Dendritic cell treated with granulocyte-macrophage colony-stimulating factor and Interleukin-4, amounts not matched to agents 40 ng/mL and 50 ng/mL, for 4 days (primary cell): Measurements from ENCODE around the gene WDR27.
"Not testable (repeated sequence)": the region's sequence is repeated elsewhere in the genome, so short reads cannot be mapped to it uniquely, and the experiment has no call there.

Source experiments
- H3K27ac Mint-ChIP-seq: one replicate; pipeline ENCODE4 v1.8.0; 2022; ENCODE audit warnings: mild to moderate bottlenecking, mixed read lengths
- H3K27me3 Mint-ChIP-seq: one replicate; pipeline ENCODE4 v1.8.0; 2022; ENCODE audit warnings: mild to moderate bottlenecking, mixed read lengths
- H3K36me3 Mint-ChIP-seq: one replicate; pipeline ENCODE4 v1.8.0; 2022; ENCODE audit warnings: low read depth, mixed read lengths
- H3K4me1 Mint-ChIP-seq: one replicate; pipeline ENCODE4 v1.8.0; 2022; ENCODE audit warnings: low read depth, mixed read lengths
- H3K4me3 Mint-ChIP-seq: one replicate; pipeline ENCODE4 v1.8.0; 2022; ENCODE audit warnings: mild to moderate bottlenecking, moderate library complexity, mixed read lengths
- H3K9me3 Mint-ChIP-seq: one replicate; pipeline ENCODE4 v1.8.0; 2022; ENCODE audit warnings: mixed read lengths
- intact Hi-C: fragments of 100-400 bp; cut with micrococcal nuclease; formaldehyde crosslinking; loops from one replicate; pipeline ENCODE4 v1.15.0; 2022

WDR27 gene

DNA sequence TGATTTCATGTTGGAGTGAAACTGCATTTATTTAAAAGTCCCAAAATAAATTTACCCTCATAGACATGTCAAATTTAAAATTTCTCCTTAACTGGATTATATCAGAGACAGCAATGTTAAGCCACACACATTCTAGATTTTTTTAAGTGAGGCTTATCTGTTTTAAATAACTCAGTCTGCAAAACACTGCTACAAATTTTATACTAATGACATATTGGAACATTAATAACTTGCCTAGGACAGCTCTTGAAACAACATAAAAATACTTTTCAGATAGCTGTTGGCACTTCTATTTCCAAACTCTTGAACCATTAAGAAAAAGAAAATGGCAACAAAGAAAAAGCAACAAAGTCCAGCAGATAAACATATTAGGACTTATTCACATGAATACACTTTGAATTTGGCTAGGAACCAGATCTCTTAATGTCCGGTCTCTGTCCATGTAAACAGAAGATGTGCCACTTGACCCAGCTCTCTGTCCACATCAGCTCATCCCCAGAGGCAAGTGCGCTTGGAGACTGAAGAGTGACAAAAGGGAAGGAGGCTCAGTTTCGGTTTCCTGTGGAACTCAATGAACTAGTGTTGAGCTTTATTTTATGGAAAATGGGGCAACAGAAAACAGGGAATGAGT, 228.9 kb downstream of the WDR27 start:
- no peak overlapping the region for H3K4me3 Mint-ChIP-seq
- peaks cover 60% of the 10 kb centered on the region for H3K9me3 Mint-ChIP-seq
- intact Hi-C loops = no loop called here
- H3K27me3 Mint-ChIP-seq = no peaks in the 10 kb centered on the region
- H3K36me3 Mint-ChIP-seq = no peaks in the 10 kb centered on the region
- no peaks in the 10 kb centered on the region for H3K4me1 Mint-ChIP-seq
- H3K27ac Mint-ChIP-seq = no peak overlapping the region

- Mint-ChIP-seq H3K27ac (no peak overlapping the region), H3K27me3 (no peaks in the 10 kb centered on the region), H3K4me1 (no peaks in the 10 kb centered on the region), H3K4me3 (no peak overlapping the region), H3K36me3 (no peaks in the 10 kb centered on the region), H3K9me3 (peaks cover 71% of the 10 kb centered on the region)
- intact Hi-C loops = no loop called here
Measured at GRCh38 chr6:169470790-169471189, 231.0 kb downstream of the WDR27 start.

DNA sequence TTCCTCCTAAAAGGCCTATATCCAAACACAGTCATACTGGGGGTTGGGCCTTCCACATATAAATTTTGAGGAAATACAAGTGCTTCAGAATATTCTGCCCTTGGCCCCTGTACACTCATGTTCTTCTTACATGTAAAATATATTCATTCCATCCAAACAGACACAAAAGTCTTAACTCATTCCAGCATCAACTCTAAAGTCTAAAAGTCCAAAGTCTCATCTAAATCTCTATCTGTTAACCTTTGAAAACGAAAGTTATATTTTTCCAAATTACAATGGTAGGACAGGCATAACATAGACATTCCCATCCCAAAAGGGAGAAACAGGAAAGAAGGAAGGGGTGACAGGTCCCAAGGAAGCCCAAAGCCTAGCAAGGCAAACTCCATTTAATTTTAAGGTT, 232.8 kb downstream of the WDR27 start:
- no peak overlapping the region for H3K4me3 Mint-ChIP-seq
- intact Hi-C loops = no loop called here
- peaks cover 68% of the 10 kb centered on the region for H3K9me3 Mint-ChIP-seq
- no peak overlapping the region for H3K27ac Mint-ChIP-seq
- H3K4me1 Mint-ChIP-seq = no peaks in the 10 kb centered on the region
- no peaks in the 10 kb centered on the region for H3K36me3 Mint-ChIP-seq
- H3K27me3 Mint-ChIP-seq = no peaks in the 10 kb centered on the region

DNA sequence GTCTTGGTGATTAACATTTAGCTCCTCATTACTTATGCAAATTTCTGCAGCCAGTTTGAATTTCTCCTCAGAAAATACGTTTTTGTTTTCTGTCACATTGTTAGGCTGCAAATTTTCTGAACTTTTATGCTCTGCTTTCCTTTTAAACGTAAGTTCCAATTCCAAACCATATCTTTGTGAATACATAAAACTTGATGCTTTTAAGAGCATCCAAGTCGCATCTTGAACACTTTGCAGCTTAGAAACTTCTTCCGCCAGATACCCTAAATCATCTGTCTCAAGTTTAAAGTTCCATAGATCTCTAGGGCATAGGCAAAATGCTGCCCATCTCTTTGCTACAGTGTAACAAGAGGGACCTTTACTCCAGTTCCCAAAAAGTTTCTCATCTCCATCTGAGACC, 234.1 kb downstream of the WDR27 start:
- H3K4me1 Mint-ChIP-seq, H3K4me3 Mint-ChIP-seq, H3K27me3 Mint-ChIP-seq, intact Hi-C loops, H3K36me3 Mint-ChIP-seq, H3K27ac Mint-ChIP-seq: not testable (repeated sequence)
- peaks cover 64% of the 10 kb centered on the region for H3K9me3 Mint-ChIP-seq

GRCh38 chr6:169466256-169466655, 235.6 kb downstream of the WDR27 start:
- intact Hi-C loops, H3K4me3 Mint-ChIP-seq: not testable (repeated sequence)
- peaks cover 78% of the 10 kb centered on the region for H3K9me3 Mint-ChIP-seq

GRCh38 chr6:169457762-169458161, 244.1 kb downstream of the WDR27 start:
- Mint-ChIP-seq H3K27ac (no peak overlapping the region), H3K4me3 (no peak overlapping the region), H3K4me1 (no peaks in the 10 kb centered on the region), H3K36me3 (no peaks in the 10 kb centered on the region), H3K27me3 (no peaks in the 10 kb centered on the region), H3K9me3 (peaks cover 41% of the 10 kb centered on the region)
- intact Hi-C loops = no loop called here

More at GRCh38 chr6:169466256-169466655, 235.6 kb downstream of the WDR27 start:
- not testable (repeated sequence) for H3K27me3 Mint-ChIP-seq, H3K36me3 Mint-ChIP-seq, H3K27ac Mint-ChIP-seq, H3K4me1 Mint-ChIP-seq

DNA sequence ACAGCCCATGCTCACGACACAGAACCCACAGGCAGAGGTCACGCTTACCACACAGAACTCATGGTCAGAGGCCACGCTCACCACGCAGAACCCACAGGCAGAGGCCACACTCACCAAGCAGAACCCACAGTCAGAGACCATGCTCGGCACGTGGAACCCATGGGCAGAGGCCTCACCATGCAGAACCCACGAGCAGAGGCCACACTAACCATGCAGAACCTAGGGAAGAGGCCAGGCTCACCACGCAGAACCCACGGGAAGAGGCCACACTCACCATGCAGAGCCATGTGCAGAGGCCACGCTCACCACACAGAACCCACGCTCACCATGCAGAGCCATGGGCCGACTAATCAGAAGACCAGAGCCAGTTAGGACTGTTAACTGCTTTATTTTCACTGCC, 245.0 kb downstream of the WDR27 start:
- Mint-ChIP-seq H3K9me3 (peaks cover 40% of the 10 kb centered on the region), H3K36me3 (no peaks in the 10 kb centered on the region), H3K27me3 (no peaks in the 10 kb centered on the region), H3K4me3 (no peak overlapping the region), H3K27ac (no peak overlapping the region), H3K4me1 (no peaks in the 10 kb centered on the region)
- intact Hi-C loops = no loop called here

- Mint-ChIP-seq H3K4me1 (no peaks in the 10 kb centered on the region), H3K27ac (no peak overlapping the region), H3K27me3 (no peaks in the 10 kb centered on the region), H3K36me3 (no peaks in the 10 kb centered on the region), H3K4me3 (no peak overlapping the region), H3K9me3 (peaks cover 31% of the 10 kb centered on the region)
- intact Hi-C loops = no loop called here
Measured at GRCh38 chr6:169455470-169455869, 246.4 kb downstream of the WDR27 start.

DNA sequence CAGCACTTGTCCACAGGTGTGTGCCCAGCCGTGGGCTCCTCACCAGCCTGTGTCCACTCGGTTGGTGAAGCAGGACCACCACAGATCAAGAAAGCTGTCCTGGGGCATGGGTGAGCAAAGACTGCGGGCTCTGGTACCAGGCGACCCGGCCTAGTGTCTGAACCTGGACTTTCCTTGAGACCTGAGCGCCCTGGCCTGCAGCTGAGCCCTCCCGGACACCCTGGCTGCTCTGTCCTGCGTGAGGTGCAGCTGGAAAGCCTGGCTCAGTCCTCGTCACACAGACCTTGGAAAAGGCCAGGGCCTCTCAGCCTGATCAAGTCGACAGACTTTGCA, 247.0 kb downstream of the WDR27 start:
- H3K4me1 Mint-ChIP-seq = no peaks in the 10 kb centered on the region
- no peaks in the 10 kb centered on the region for H3K36me3 Mint-ChIP-seq
- H3K27ac Mint-ChIP-seq = no peak overlapping the region
- H3K9me3 Mint-ChIP-seq = peaks cover 32% of the 10 kb centered on the region
- no peak overlapping the region for H3K4me3 Mint-ChIP-seq
- intact Hi-C loops = no loop called here
- no peaks in the 10 kb centered on the region for H3K27me3 Mint-ChIP-seq

GRCh38 chr6:169454204-169454871, 247.5 kb downstream of the WDR27 start:
- H3K4me1 Mint-ChIP-seq = no peaks in the 10 kb centered on the region
- no peak overlapping the region for H3K4me3 Mint-ChIP-seq
- H3K27ac Mint-ChIP-seq = no peak overlapping the region
- H3K36me3 Mint-ChIP-seq = no peaks in the 10 kb centered on the region
- intact Hi-C loops = no loop called here
- H3K27me3 Mint-ChIP-seq = no peaks in the 10 kb centered on the region
- peaks cover 37% of the 10 kb centered on the region for H3K9me3 Mint-ChIP-seq

DNA sequence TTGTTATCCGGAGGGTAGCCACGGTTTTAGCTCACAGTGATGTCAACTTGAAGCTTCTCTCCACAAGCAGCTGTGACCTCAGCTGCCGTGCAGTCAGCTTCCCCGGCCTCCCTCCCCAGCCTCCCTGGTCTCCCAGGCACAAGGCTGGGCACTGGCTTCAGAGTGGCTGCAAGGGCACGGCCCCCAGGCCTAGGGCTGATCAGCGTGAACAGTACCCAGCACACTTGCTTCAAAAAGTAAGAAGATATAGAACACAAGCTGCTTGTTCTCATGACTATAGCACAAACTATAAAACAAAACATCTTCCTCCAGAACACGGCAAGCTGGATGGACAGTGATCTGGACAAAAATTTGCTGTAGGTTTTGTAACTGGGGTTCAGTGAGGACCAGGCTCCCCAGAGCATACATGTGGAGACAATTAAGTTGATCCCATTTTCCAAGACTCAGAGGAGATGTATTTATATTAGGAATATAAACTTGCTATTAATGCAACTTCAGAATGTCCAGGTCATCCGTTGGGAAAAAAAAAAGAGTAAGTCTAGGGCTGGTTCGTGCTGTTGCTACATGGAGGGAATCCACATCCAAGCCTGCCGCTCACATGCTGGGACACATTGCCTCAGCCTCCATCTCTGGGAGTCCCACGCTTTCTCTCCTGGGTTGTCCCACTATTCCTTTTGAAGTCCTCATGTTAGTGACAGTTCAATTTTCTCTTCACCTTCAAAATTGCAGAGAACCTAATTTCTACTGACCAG, 248.8 kb downstream of the WDR27 start:
- Mint-ChIP-seq H3K27me3 (no peaks in the 10 kb centered on the region), H3K4me1 (no peaks in the 10 kb centered on the region), H3K4me3 (no peak overlapping the region), H3K9me3 (peaks cover 31% of the 10 kb centered on the region), H3K36me3 (no peaks in the 10 kb centered on the region), H3K27ac (no peak overlapping the region)
- intact Hi-C loops = no loop called here

GRCh38 chr6:169452117-169452868, 249.5 kb downstream of the WDR27 start:
- Mint-ChIP-seq H3K4me3 (no peak overlapping the region), H3K27ac (no peak overlapping the region), H3K27me3 (no peaks in the 10 kb centered on the region), H3K4me1 (no peaks in the 10 kb centered on the region), H3K9me3 (peaks cover 29% of the 10 kb centered on the region), H3K36me3 (no peaks in the 10 kb centered on the region)
- intact Hi-C loops = no loop called here

- Mint-ChIP-seq H3K4me3 (no peak overlapping the region), H3K9me3 (peaks cover 19% of the 10 kb centered on the region), H3K27ac (no peak overlapping the region), H3K4me1 (no peaks in the 10 kb centered on the region), H3K36me3 (no peaks in the 10 kb centered on the region), H3K27me3 (no peaks in the 10 kb centered on the region)
- intact Hi-C loops = no loop called here
Measured at GRCh38 chr6:169451065-169451838, 250.6 kb downstream of the WDR27 start.
